GM12864 (cell line): Measurements from ENCODE around the gene RNF166.

ENCODE experiments used
- DNase-seq: peaks from one replicate; pipeline ENCODE4 v3.0.0-alpha.2; 2011; ENCODE audit warnings: low read depth
- H3K4me3 ChIP-seq: 2 replicates; pipeline ENCODE4 v1.5.1; 2011; ENCODE audit warnings: mild to moderate bottlenecking, low read depth, low read length, control low read depth
- CTCF ChIP-seq: IDR thresholded peaks from 2 replicates; pipeline ENCODE4 v1.5.1; 2011; ENCODE audit warnings: low read depth, mild to moderate bottlenecking, moderate library complexity, low read length, control low read depth, inconsistent platforms; ENCODE audit errors: missing control alignments

RNF166 gene

GRCh38 chr16:88705801-88706228 lies 393 bp downstream of the RNF166 start:
- H3K4me3 ChIP-seq, result peak overlapping the region; percentile 62
- no peak for DNase-seq
- TF ChIP-seq CTCF, result no peak

GRCh38 chr16:88705076-88705684 lies 1.0 kb downstream of the RNF166 start:
- H3K4me3 ChIP-seq, result peak overlapping the region; percentile 62
- no peak for TF ChIP-seq CTCF
- no peak for DNase-seq

GRCh38 chr16:88703486-88704309 lies 2.5 kb downstream of the RNF166 start:
- H3K4me3 ChIP-seq, result peak overlapping the region; percentile 23
- no peak for DNase-seq
- no peak for TF ChIP-seq CTCF

GRCh38 chr16:88702371-88703210 lies 3.6 kb downstream of the RNF166 start:
- H3K4me3 ChIP-seq, result no peak overlapping the region
- no peak for DNase-seq
- TF ChIP-seq CTCF, result no peak

- no peak for DNase-seq
- H3K4me3 ChIP-seq, result peak overlapping the region; percentile 36
- TF ChIP-seq CTCF, result no peak
Measured at GRCh38 chr16:88701581-88702370, 4.4 kb downstream of the RNF166 start.

DNA sequence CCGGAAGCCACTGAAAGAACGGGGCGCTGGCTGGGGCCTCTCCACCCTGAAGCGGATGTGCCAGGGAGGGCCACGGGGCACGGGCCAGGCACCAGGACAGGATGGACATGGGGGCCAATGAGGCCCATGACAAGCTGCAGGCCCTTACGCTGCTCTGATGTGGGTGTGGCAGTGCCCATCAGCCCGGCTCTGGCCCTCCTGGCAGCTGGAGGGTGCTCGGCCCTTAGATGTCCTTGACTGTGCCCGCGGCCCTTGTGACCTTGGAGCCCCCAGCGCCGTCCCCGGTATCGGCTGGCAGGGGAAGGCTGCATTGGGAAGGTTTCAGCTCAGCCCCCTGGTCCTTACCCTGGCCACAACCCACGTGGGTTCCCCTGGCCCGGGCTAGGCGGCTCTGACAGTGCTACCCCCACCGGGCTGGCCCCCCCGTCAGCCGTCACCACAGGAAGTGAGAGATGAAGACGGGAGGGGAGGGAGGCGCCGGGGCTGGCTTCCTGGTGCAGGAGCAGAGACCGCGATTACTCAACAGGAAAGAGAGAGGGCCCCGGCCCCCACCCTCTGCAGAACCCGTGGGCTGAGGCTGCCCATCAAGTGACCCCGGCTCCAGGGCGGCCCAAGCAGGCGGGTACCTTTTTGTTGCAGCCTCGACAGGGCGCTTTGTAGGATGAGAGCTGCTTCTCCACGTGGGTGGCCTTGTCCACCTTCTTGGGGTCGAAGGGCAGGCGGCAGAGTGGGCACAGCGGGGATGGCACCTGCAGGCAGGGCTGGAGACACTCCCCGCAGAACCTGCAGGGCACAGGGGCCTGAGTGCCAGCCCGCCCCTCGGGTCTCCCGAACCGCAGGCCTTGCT lies 5.3 kb downstream of the RNF166 start:
- DNase-seq, result no peak
- TF ChIP-seq CTCF, result no peak
- peak overlapping the region; percentile 36 for H3K4me3 ChIP-seq
